ENCODE results near the gene TMEM245. TPM values are rescaled to one million over a fixed set of nuclear protein-coding genes. Genes with fewer than 3 reads are reported as not detected.

The TMEM245 gene
- total RNA-seq, 2 experiments from 2014 or later, result 22.6 to 24.4 TPM

DNA sequence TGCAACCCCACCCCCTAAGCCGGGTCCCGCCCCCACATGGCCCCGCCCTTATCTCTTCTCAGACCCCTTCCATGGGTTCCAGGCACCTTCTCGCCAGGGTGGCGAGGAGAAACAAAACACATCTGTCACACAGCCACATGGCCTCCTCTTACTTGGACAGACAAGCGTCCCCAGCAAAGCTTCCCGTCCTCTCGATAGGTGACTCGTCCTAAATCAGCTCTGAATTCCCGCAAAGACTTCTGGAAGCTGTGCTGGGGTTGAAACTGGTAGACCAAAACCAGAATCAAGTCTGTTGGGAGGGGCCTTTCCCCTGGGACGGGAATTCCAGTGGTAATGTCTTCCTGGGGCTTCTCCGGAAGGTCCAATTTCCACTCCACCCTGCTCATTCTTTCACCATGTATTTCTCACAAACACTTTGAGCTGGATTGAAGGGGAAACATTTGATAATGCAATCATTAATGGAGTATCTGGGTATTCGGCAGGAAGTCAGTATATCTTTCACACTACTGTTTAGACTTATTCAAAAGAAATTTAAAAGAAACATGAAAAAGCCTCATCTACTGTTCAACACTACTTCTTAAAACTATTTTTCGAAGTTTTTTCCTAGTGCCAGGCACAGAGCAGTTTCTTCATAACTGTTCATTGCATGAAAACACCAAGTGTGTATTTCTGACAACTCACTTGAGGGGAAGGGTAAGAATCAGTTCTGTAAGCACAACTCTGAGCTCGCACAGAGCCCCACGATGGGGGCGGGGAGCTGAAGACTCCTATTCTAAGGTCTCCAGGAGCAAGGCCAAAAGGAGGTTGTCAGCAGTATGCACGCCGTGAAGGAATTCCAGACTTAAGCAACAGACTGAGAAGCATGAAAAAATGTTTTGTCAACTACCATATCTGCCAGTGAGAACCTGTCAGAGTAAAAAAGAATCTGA lies 105.8 kb downstream of the TMEM245 start:
- POLR2A ChIA-PET, result interaction anchor here (0.8 to 1.2 kb wide), 2 partner anchors 80 to 105 kb away, joined by 3 read pairs; partner anchors contain the start of genes ABITRAM and ELP1
- Histone ChIP-seq H3K9me3 (ENCODE audit: control insufficient read depth in 1 of 2, insufficient read depth in 1 of 2, low read length in 2 of 2) (no peaks in the 10 kb centered on the region), H3K36me3 (ENCODE audit: insufficient read depth, low read length) (peaks cover 2% of the 10 kb centered on the region), H3K4me1 (ENCODE audit: insufficient read depth, low read length) (peaks cover 16% of the 10 kb centered on the region), H3K27me3 (ENCODE audit: control insufficient read depth in 1 of 2, insufficient read depth in 2 of 2, low read length in 2 of 2) (no peaks in the 10 kb centered on the region), H3K4me3 (ENCODE audit: low read length) (peak overlapping the region; percentile 44), H3K27ac (ENCODE audit: low read depth in 1 of 2, low read length in 2 of 2) (peak overlapping the region; percentile 43 to 65)
- peaks cover 15% of the 10 kb centered on the region for H3K36me3 Mint-ChIP-seq (ENCODE audit: low read depth)
- peak overlapping the region; percentile 100 for H3K4me3 Mint-ChIP-seq
- intact Hi-C loops (cut with DNase I, micrococcal nuclease), result loop anchor here (2.0 to 5.0 kb wide), 5 partner anchors 79 to 107 kb away; partner anchors contain the start of genes ABITRAM (in 2 of the 2) and ELP1 (in 2 of the 2)
- peaks cover 10% of the 10 kb centered on the region for H3K27me3 Mint-ChIP-seq
- H3K4me1 Mint-ChIP-seq (ENCODE audit: low read depth), result peaks cover 32% of the 10 kb centered on the region
- ATAC-seq (ENCODE audit: poor library complexity) (no peak), DNase-seq (peak in 3 of 14 experiments; percentile 9 to 31 (median 24))
- CTCF ChIA-PET, result interaction anchor here (0.6 kb wide), 1 partner anchor 93 kb away, joined by 3 read pairs; no protein-coding TSS in a partner anchor
- no peaks in the 10 kb centered on the region for H3K9me3 Mint-ChIP-seq
- TF ChIP-seq, protein P1, sequence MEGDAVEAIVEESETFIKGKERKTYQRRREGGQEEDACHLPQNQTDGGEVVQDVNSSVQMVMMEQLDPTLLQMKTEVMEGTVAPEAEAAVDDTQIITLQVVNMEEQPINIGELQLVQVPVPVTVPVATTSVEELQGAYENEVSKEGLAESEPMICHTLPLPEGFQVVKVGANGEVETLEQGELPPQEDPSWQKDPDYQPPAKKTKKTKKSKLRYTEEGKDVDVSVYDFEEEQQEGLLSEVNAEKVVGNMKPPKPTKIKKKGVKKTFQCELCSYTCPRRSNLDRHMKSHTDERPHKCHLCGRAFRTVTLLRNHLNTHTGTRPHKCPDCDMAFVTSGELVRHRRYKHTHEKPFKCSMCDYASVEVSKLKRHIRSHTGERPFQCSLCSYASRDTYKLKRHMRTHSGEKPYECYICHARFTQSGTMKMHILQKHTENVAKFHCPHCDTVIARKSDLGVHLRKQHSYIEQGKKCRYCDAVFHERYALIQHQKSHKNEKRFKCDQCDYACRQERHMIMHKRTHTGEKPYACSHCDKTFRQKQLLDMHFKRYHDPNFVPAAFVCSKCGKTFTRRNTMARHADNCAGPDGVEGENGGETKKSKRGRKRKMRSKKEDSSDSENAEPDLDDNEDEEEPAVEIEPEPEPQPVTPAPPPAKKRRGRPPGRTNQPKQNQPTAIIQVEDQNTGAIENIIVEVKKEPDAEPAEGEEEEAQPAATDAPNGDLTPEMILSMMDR (IDR thresholded peaks at IDR 0.05), result no peak
- peak overlapping the region; percentile 88 for H3K27ac Mint-ChIP-seq

DNA sequence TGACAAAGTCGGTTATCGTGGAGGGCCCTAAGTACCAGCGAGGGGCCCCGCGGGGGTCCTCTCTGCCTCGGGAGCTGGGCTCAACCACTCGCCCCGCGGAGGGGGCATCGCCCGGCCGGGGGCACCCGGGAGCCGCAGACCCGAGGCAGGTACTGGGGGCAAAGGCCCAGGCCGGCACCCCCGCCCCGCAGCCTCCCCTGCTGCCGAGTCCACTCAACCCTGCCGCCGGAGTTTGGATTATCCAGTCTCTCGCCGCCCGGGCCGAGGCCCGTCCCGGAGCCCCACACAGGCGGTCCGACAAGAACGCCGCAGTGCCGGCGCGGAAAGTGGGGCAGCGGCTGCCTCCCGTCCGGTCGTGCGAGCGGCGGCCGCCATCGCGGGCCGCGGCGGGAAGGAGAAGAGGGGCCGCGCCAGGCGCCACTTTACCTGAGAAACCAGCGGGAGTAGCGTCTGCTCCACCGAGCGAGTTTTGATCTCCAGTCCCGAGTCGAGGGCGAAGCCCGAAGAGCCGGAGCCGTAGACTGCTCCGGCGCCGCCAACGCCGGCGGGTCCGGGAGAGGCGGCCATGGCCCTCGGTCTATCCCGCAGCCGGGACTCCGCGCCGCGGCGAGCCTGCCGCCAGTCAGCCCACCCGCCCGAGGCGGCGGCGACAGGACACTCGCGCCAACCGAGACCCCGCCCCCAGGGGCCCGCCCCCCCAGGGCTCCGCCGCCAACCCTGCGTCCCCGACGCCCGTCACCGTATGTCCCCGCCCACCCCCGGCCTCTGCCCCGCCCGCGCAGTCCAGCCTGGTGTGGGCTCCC lies 106.7 kb downstream of the TMEM245 start, which contains the start of gene CTNNAL1:
Gene CTNNAL1 (minus strand): TSS at position 624 of the 803 bp plus-strand sequence. CDS start 57 bp downstream, at position 567.
- peak; percentile 82 for ATAC-seq (ENCODE audit: poor library complexity)
- peaks cover 32% of the 10 kb centered on the region for H3K4me1 Mint-ChIP-seq (ENCODE audit: low read depth)
- H3K9me3 ChIP-seq (ENCODE audit: control insufficient read depth in 1 of 2, insufficient read depth in 1 of 2, low read length in 2 of 2), result no peaks in the 10 kb centered on the region
- peaks cover 13% of the 10 kb centered on the region for H3K36me3 Mint-ChIP-seq (ENCODE audit: low read depth)
- ChIA-PET POLR2A (interaction anchor here (1.2 kb wide), 1 partner anchor 79 kb away, joined by 3 read pairs; the partner anchor contains the start of genes ABITRAM and ELP1), CTCF (no interaction called here)
- intact Hi-C loops (cut with DNase I, micrococcal nuclease), result loop anchor here (2.0 to 5.0 kb wide), 5 partner anchors 78 to 108 kb away; partner anchors contain the start of genes ABITRAM (in 2 of the 2) and ELP1 (in 2 of the 2)
- H3K36me3 ChIP-seq (ENCODE audit: insufficient read depth, low read length), result peaks cover 2% of the 10 kb centered on the region
- peak; percentile 68 to 95 (median 85) for DNase-seq
- H3K4me3 ChIP-seq (ENCODE audit: low read length), result peak within 1 kb of the TSS; percentile 65
- no peaks in the 10 kb centered on the region for H3K27me3 ChIP-seq (ENCODE audit: control insufficient read depth in 1 of 2, insufficient read depth in 2 of 2, low read length in 2 of 2)
- H3K27ac Mint-ChIP-seq, result peak within 1 kb of the TSS; percentile 88
- peaks cover 10% of the 10 kb centered on the region for H3K27me3 Mint-ChIP-seq
- H3K27ac ChIP-seq (ENCODE audit: low read depth in 1 of 2, low read length in 2 of 2), result peak within 1 kb of the TSS; percentile 43 to 65
- H3K4me3 Mint-ChIP-seq, result peak within 1 kb of the TSS; percentile 100
- no peaks in the 10 kb centered on the region for H3K9me3 Mint-ChIP-seq
- peaks cover 16% of the 10 kb centered on the region for H3K4me1 ChIP-seq (ENCODE audit: insufficient read depth, low read length)
- TF ChIP-seq, protein P1 (IDR thresholded peaks at IDR 0.05), result no peak
